ENCODE measurements around the gene PAPLN.

DNA sequence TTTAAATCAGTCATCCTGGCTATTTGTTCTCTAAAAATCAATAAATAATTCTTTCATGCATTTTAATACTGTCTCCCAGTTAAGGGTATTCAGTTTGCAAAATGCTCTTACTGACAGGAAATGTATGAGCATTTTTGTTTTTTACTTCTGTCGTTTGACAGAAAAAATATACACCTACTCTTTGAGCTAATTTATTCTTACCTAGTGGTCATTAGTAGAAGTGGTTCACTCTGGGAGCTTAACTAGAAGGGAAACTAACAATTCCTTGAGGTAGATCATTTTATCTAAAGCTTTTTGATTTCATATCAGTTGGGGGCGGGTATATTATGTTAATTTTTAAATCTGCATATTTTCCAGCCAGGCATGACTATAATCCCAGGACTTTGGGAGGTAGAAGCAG lies 33.8 kb upstream of the PAPLN start:
- TF ChIP-seq, protein P1, sequence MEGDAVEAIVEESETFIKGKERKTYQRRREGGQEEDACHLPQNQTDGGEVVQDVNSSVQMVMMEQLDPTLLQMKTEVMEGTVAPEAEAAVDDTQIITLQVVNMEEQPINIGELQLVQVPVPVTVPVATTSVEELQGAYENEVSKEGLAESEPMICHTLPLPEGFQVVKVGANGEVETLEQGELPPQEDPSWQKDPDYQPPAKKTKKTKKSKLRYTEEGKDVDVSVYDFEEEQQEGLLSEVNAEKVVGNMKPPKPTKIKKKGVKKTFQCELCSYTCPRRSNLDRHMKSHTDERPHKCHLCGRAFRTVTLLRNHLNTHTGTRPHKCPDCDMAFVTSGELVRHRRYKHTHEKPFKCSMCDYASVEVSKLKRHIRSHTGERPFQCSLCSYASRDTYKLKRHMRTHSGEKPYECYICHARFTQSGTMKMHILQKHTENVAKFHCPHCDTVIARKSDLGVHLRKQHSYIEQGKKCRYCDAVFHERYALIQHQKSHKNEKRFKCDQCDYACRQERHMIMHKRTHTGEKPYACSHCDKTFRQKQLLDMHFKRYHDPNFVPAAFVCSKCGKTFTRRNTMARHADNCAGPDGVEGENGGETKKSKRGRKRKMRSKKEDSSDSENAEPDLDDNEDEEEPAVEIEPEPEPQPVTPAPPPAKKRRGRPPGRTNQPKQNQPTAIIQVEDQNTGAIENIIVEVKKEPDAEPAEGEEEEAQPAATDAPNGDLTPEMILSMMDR (conservative IDR thresholded peaks at IDR 0.05), result no peak
- no peak for TF ChIP-seq EZH2 (IDR thresholded peaks at IDR 0.05; ENCODE audit: low read depth)

Data from PC-9 (cell line).